Fibroblast of skin of right biceps (primary cell): ENCODE results near the gene KCNQ2.
A peak's percentile ranks its signal among the peaks of the same experiment; 100 is the strongest.

Experiments
- DNase-seq: peaks from one replicate; pipeline ENCODE4 v3.0.0-alpha.2; 2013

KCNQ2 gene

GRCh38 chr20:63431944-63432343 is 40.5 kb downstream of the KCNQ2 start:
- DNase-seq = peak; percentile 1

GRCh38 chr20:63430891-63431290 is 41.6 kb downstream of the KCNQ2 start:
- DNase-seq = no peak

GRCh38 chr20:63429992-63430391 is 42.5 kb downstream of the KCNQ2 start:
- DNase-seq = no peak

GRCh38 chr20:63428906-63429575 is 43.4 kb downstream of the KCNQ2 start:
- no peak for DNase-seq

- DNase-seq = no peak
These were observed 44.6 kb downstream of the KCNQ2 start for GRCh38 chr20:63427724-63428330.

- DNase-seq = no peak
These were observed 45.2 kb downstream of the KCNQ2 start for GRCh38 chr20:63427206-63427605.

- DNase-seq = no peak
These were observed 46.5 kb downstream of the KCNQ2 start for GRCh38 chr20:63425846-63426485.

- no peak for DNase-seq
These were observed 47.8 kb downstream of the KCNQ2 start for GRCh38 chr20:63424613-63425012.

- DNase-seq = no peak
These were observed 48.7 kb downstream of the KCNQ2 start for GRCh38 chr20:63423751-63424150.

- no peak for DNase-seq
These were observed 49.8 kb downstream of the KCNQ2 start for GRCh38 chr20:63422653-63423052.

GRCh38 chr20:63421913-63422312 is 50.5 kb downstream of the KCNQ2 start:
- no peak for DNase-seq

- no peak for DNase-seq
These were observed 51.3 kb downstream of the KCNQ2 start for GRCh38 chr20:63421094-63421692.

- DNase-seq = no peak
These were observed 51.9 kb downstream of the KCNQ2 start for GRCh38 chr20:63420359-63421093.

GRCh38 chr20:63419299-63419698 is 53.2 kb downstream of the KCNQ2 start:
- no peak for DNase-seq

- no peak for DNase-seq
These were observed 53.8 kb downstream of the KCNQ2 start for GRCh38 chr20:63418617-63419016.

- DNase-seq = no peak
These were observed 54.7 kb downstream of the KCNQ2 start for GRCh38 chr20:63417738-63418120.

GRCh38 chr20:63417097-63417737 is 55.2 kb downstream of the KCNQ2 start:
- no peak for DNase-seq

GRCh38 chr20:63416631-63417030 is 55.8 kb downstream of the KCNQ2 start:
- DNase-seq = no peak

- no peak for DNase-seq
These were observed 56.6 kb downstream of the KCNQ2 start for GRCh38 chr20:63415647-63416391.

GRCh38 chr20:63414720-63415430 is 57.6 kb downstream of the KCNQ2 start:
- no peak for DNase-seq

- no peak for DNase-seq
These were observed 58.3 kb downstream of the KCNQ2 start for GRCh38 chr20:63413963-63414684.
